GM18519 (cell line): ENCODE measurements around the gene SLC6A3.
"Not testable (repeated sequence)": the region's sequence is repeated elsewhere in the genome, so short reads cannot be mapped to it uniquely, and the experiment has no call there.

Experiments
- ATAC-seq: cut with Tn5 transposase; IDR thresholded peaks from one replicate; pipeline ENCODE4 v1.9.1; 2021; ENCODE audit warnings: mild to moderate bottlenecking, moderate library complexity; ENCODE audit not compliant: unreplicated experiment, low FRiP score

SLC6A3 gene

GRCh38 chr5:1423901-1424603 lies 21.2 kb downstream of the SLC6A3 start:
- no peak for ATAC-seq

DNA sequence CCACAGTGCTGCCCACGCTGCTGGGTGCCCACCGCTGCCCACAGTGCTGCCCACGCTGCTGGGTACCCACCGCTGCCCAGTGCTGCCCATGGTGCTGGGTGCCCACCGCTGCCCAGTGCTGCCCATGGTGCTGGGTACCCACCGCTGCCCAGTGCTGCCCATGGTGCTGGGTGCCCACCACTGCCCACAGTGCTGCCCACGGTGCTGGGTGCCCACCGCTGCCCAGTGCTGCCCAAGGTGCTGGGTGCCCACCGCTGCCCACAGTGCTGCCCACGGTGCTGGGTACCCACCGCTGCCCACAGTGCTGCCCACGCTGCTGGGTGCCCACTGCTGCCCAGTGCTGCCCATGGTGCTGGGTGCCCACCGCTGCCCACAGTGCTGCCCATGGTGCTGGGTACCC lies 22.7 kb downstream of the SLC6A3 start:
- not testable (repeated sequence) for ATAC-seq

DNA sequence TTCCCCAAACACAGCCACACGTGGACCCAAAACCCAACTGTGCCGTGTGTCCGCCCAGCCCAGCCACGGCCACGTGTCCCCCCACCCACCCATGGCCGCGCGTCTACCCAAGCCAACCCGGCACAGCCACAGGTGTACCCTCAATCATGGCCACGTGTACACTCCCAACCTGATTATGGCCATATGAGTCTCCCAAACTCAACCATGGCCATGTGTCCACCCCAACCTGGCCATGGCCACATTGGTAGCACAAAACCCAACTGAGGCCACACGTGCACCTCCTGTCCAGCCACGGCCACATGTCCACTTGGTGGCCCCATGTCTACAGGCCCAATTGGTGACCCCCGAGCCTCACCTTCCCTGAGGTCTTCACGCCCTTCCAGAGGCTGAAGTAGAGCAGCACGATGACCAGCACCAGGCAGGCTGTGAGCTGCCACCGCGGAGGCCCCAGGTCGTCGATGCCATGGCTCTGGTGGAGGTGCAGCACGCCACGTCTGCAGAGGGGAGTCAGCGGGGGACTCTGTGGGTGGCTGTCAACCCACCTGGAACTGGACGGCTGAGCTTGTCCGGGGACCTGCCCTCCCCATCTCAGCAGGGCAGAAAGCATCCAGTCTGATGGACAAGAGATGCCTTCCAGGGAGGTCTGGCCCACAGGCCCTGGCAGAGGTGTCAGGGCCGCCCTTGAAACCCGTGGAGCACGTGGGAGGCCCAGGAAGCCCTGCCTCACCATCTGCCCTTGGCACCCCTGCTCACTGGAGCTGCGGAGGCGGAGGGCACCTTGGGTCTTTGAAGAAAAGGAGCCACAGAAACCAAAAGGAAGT lies 23.5 kb downstream of the SLC6A3 start:
- ATAC-seq = no peak

DNA sequence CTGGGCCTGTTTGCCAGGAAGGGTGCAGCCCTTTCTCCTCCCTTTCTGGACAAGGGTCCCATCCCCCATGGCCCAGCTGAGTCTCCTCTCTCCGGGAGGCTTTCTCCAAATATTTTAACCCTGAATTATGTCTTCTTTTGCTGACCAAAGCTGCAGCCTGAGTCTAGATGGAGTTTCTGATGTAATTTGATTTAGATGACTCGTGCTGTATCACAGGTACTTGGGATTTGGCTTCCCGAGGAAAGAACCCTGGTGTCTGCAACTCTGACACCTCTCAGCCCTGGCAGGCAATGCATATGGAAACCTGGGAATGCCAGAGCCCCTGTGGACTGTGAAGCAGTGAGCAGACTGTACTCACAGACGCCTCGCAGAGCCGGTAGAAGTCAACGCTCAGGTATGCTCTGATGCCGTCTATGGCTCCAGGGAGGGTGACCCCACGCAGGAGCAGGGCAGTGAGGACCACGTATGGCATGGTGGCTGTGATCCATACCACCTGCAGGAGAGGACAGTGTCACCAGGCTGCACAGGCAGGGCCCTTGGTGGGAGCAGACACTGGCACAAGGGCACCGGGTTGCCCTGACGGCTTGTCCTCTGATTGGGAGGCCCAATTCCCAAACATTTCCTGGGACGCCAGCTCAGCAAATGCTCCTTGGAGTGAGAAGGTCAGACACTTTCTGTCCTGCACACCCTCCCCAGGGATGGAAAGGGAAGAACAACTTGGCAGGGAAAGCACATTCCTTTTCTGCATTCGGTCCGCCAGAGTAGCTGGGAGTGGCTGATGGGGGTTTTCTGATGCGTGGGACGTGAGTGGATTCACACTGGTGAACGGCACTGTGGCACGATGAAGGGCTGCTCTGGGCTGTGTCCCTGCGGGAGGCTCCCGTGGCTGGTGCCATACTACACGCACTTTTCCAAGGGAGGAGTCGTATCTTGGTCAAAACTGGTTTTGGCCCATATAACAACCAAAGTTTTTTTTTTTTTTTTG lies 24.7 kb downstream of the SLC6A3 start:
- ATAC-seq = no peak

DNA sequence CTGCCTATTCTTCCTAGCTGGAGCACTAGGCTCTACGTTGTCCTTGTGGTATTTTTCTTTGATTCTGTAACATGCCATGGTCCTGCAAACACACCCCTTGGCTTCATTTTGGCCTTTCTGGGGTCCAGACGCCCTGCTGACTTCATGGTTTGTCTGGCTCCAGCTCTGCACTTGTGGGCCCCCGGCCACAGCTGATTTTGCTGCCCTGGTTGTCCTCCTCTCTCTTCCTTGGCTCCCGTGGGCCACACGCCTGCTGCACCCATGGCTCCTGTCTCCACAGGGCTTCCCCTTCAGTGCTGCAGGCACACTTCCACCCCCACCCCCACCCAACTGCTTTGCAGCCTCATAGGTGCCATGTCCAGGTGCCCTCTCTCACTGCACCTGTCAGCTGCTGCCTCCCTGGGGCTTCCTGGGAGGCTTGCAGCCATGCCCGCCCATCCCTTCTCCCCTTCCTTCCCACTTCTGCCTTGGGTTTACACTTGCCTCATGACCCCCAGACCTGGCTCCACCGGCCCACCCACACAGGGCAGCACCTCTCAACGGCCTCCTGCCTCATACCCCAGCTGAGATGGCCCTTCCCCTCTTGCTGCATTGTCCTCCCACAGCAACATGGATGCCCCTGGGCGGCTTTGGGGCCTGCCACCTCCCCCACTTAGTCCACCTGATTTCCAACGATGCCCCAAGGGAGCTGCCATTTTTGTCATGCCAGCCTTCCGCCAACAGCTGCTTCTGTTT lies 25.6 kb downstream of the SLC6A3 start:
- no peak for ATAC-seq

- no peak for ATAC-seq
Observed at GRCh38 chr5:1418921-1419280, 26.3 kb downstream of the SLC6A3 start.

GRCh38 chr5:1418238-1418920 lies 26.9 kb downstream of the SLC6A3 start:
- no peak for ATAC-seq

DNA sequence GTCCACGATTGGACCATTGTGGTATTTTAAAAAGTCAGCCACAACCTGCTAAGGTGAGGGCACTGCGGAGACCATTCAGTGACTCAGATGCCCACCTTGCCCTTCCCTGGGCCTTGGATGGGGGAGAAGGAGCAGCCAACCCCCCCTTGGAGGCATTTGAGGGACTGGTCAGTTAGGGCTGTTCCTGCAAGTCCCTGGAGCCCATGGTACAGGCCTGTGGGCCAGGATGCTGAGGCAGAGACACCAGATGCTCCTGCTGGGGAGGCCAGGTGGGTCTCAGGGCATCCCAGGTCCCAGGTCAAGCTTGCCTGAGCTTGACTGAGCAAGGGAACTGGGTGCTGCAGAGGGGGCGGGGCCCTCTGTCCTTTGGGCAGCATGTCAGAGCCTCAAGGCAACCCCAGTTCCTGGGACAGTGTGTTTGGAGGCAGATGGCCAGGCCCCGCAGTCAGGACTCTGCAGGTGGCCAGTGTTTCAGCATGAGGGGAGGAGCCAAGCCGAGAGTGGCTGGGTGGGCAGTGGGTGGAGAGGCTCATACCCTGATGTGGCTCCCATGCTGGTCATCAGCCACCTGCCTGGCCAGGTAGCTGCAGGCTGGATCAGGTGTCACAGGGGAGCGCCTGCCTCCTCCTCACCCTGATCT lies 27.5 kb downstream of the SLC6A3 start:
- no peak for ATAC-seq

DNA sequence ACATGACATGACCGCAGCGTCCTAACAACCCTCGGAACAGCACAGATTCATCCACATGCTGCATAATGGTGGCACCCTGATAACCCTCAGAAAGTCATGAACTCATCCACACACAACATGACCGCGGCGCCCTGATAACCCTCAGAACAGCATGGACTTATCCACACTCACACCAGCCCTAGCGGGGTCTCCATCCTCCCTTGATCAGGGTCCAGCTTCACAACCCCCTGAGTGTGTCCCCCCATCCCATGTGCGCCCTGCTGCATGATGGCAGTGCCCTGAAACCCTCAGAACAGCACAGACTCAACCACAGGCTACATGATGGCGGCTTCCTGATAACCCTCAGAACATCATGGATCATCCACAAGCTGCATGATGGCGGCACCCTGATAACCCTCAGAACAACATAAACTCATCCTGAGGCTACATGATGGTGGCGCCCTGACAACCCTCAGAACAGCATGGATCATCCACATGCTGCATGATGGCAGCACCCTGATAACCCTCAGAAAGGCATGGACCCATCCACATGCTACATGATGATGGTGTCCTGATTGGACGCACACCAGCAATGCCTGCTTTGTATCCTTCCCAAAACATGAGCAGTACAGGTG lies 28.3 kb downstream of the SLC6A3 start:
- ATAC-seq = no peak

DNA sequence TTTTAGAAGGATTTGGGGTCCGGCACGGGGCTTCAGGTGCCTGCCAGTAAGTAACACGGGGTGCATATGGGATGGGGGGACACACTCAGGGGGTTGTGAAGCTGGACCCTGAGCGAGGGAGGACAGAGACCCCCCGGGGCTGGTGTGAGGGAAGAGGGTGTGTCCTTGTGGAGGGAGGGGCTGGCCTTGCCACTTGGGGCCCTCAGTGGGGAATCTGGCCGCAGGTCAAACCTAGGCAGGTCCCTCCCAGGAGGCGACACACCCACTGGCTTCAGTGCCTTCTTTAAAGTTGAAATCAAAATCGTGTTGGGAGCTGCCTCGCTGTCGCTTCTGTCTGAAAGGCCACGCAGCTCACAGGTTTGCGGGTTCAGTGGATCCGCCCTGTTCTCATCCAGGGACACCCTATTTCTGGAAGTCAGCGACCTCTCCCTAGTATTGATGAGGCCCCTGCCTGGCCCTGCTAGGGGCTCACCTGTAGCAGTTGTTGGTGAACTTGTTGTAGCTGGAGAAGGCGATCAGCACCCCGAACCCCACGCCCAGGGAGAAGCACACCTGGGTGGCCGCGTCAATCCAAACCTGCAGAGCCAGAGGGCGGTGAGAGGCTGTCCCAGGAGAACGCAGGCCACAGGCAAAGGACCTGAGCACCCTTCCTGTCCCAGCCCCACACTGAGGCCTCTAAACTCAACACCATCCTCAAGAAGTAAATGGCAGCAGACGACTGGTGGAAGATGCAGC lies 29.4 kb downstream of the SLC6A3 start:
- no peak for ATAC-seq

DNA sequence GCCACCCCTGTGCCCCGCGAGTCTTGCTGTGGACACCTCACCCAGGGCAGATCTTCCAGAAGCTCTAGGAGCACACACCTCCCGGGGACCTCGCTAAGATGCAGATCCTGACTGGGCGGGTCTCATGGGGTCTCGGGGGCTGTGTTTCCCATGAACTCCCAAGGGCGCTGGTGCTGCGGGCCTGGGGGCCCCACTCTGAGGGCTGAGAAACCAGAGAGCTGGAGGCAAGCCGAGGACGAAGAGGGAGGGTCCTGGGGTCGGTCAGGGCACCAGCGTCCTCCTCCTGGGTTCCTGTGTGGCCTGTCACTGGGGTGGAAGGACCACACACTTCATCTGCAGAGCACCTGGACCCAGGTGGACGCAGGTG lies 30.2 kb downstream of the SLC6A3 start:
- no peak for ATAC-seq

DNA sequence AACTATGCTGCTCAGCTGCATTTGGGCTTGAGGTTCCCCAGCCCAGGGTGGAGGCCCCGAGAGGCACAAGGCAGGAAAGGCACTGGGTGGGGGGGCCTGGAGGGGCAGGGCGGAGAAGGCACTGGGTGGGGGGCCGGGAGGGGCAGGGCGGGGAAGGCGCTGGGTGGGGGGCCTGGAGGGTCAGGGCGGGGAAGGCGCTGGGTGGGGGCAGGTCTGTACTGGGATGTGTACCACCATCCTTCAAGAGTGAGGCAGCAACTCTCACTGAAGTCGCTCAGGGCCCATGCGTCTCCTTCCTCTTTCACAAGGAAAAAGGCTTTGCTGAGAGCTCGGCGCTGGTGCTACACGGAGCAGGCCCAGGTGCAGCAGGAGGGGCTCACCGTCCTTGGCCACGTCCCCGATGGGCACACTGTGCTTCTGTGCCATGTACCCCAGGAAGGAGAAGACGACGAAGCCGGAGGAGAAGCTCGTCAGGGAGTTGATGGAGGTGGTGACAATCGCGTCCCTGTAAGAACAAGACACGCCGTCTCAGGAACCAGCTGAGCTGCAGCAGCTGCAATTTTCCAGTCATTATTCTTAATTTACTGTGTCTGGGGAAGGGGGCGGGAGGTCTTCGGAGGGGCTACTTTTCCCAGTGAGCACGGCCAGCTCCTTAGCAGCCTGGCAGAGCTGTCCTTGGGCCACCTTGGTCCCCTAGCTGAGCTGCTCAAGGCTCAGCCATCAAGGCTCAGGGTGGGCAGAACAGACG lies 30.8 kb downstream of the SLC6A3 start:
- ATAC-seq = no peak

DNA sequence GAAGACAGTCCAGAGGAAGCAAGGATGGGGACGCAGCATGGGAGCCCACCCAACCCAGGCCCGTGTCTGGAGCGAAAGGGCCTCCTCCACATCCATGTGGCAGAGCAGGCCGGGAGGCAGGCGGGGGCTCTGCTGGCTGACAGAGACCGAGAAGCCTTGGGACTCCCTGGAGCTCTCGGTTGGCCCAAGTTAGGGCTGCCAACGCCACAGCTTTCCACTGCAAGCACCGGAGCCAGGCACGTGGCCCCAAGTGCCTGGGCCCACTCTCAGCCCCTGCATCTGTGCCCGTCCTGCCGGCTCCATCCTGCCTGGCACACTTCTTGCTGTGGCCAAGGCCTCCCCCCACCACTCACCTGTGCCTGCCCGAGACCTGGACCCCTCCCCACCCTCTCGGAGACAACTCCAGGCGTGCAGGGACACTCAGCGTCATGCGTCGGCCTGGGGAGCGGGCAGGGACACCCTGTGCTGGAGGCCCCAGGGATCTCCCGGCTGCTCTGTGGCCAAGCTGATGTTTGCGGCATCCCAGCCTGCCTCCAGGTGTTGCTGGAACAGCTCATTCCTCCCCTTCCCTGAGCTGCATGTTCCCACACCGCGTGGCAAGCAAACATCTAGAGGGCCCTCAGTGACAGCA lies 31.5 kb downstream of the SLC6A3 start:
- no peak for ATAC-seq

GRCh38 chr5:1413211-1413610 lies 32.0 kb downstream of the SLC6A3 start:
- ATAC-seq = no peak

DNA sequence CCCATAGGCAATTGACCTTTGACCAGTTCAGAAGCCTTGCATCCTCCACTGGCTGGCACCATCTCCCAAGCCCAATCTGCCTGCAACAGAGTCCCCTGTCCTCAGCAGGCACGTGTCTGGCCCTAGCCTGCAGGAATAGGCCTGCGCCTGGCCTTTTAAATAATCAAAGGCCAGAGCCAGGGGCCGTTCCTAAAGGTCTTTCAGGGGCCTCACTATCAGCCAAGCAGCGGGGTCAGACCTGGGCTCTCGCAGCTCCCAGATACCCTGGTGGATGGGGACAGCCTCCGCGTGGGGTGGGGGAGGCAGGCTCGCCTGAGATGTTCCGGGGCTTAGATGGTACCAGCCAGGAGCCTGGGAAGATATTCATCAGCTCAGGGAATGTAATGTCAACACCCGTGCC lies 32.6 kb downstream of the SLC6A3 start:
- no peak for ATAC-seq

- ATAC-seq = no peak
Observed at GRCh38 chr5:1412163-1412562, 33.1 kb downstream of the SLC6A3 start.

GRCh38 chr5:1411099-1411498 lies 34.1 kb downstream of the SLC6A3 start:
- ATAC-seq = no peak
